Islet precursor cell (in vitro differentiated cells): ENCODE data around the gene GPR27.

Experiments
- DNase-seq: peaks from one replicate; pipeline ENCODE4 v3.0.0-alpha.2; 2018

The GPR27 gene

GRCh38 chr3:71753701-71754609 lies at the start of gene GPR27:
TSS of gene GPR27 (plus strand) at chr3:71753855. CDS start at chr3:71754050, 195 bp downstream.
- DNase-seq: peak; percentile 65

GRCh38 chr3:71704915-71705314 lies 48.7 kb upstream of the GPR27 start:
- DNase-seq: no peak

GRCh38 chr3:71705681-71706080 lies 48.0 kb upstream of the GPR27 start:
- no peak for DNase-seq

GRCh38 chr3:71707595-71707994 lies 46.1 kb upstream of the GPR27 start:
- no peak for DNase-seq

- no peak for DNase-seq
Measured at GRCh38 chr3:71708476-71709105, 45.1 kb upstream of the GPR27 start.

- no peak for DNase-seq
Measured at GRCh38 chr3:71709908-71710511, 43.6 kb upstream of the GPR27 start.

GRCh38 chr3:71710906-71711494 lies 42.7 kb upstream of the GPR27 start:
- no peak for DNase-seq

- DNase-seq: no peak
Measured at GRCh38 chr3:71713041-71713440, 40.6 kb upstream of the GPR27 start.

- no peak for DNase-seq
Measured at GRCh38 chr3:71714595-71714994, 39.1 kb upstream of the GPR27 start.

- no peak for DNase-seq
Measured at GRCh38 chr3:71718072-71718471, 35.6 kb upstream of the GPR27 start.

GRCh38 chr3:71721002-71721401 lies 32.7 kb upstream of the GPR27 start:
- no peak for DNase-seq

- no peak for DNase-seq
Measured at GRCh38 chr3:71721651-71722157, 32.0 kb upstream of the GPR27 start.

- no peak for DNase-seq
Measured at GRCh38 chr3:71722693-71723092, 31.0 kb upstream of the GPR27 start.

- no peak for DNase-seq
Measured at GRCh38 chr3:71723452-71724170, 30.0 kb upstream of the GPR27 start.

GRCh38 chr3:71724171-71724453 lies 29.5 kb upstream of the GPR27 start:
- no peak for DNase-seq

- peak; percentile 74 for DNase-seq
Measured at GRCh38 chr3:71724584-71725270, 28.9 kb upstream of the GPR27 start.

GRCh38 chr3:71725271-71725991 lies 28.2 kb upstream of the GPR27 start, which contains the start of gene EIF4E3:
TSS of gene EIF4E3 (minus strand) at chr3:71725402. CDS start at chr3:71725367, 35 bp downstream.
- DNase-seq: peak; percentile 63

GRCh38 chr3:71726146-71726545 lies 27.5 kb upstream of the GPR27 start:
- DNase-seq: no peak

- peak; percentile 63 for DNase-seq
Measured at GRCh38 chr3:71728632-71729342, 24.9 kb upstream of the GPR27 start.

GRCh38 chr3:71732637-71733036 lies 21.0 kb upstream of the GPR27 start:
- DNase-seq: no peak

- no peak for DNase-seq
Measured at GRCh38 chr3:71733319-71733718, 20.3 kb upstream of the GPR27 start.
